Inflammatory macrophage treated with lipopolysaccharide for 4 hours (primary cell): ENCODE results near the gene SEMA5A.

Experiments used
- DNase-seq: peaks from one replicate; pipeline ENCODE4 v3.0.0-alpha.2; 2020

Gene SEMA5A

DNA sequence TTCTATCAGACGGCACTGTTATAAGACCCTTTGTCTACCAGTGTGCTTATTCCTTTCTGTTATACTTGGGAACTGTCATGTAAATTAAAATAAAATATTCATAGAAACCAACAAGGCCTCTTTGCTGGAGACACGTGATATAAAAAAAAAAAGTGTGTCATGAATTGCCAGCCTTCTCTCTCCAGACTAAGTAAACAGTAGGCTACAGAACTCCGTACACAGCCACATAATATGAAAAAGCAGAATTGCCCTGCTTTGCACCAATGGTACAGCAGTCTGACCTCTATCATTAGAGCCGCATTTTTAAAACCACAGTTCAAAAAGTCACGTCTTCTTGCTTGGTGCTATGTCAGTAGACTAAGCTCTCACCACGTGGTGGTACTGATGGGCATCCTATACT lies 231.3 kb downstream of the SEMA5A start:
- no peak for DNase-seq

DNA sequence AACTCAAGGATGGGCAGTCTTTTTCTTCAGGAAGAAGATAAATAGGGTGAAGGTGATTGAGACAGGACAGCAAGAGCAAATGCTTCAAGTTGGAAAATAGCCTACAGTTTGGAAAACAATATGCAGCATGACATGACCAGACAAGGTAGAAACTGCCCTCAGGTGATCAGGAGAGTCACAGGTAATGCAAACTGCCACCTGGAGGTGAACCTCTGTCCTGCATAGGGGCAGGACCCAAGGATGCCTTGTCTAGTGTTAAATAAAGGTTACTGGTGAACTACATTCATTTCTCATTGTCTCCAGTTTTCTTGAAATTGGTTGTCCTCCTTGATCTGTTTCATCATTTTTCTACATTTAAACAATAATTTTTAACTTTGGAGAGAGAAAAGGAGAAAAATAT lies 232.1 kb downstream of the SEMA5A start:
- no peak for DNase-seq

- no peak for DNase-seq
Observed at GRCh38 chr5:9307150-9307549, 238.7 kb downstream of the SEMA5A start.

DNA sequence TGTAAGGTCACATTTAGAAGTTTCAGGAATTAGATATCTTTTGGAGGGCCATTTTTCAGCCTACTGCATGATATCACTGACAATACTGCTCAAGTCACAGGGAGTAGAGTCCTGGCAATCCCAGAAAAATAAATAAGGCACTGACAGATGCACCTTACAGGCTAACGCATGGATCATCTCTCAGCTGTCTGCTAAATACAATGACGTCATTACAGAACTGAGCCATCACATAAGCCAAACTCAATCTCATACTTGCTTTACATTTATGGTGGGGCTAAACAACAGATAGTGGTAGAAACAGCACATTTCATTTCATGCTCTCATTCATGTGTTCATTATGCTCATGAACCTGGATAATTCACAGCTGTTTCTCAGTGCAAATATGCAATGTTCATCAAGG lies 243.7 kb downstream of the SEMA5A start:
- no peak for DNase-seq

GRCh38 chr5:9301200-9301599 lies 244.7 kb downstream of the SEMA5A start:
- DNase-seq = no peak

DNA sequence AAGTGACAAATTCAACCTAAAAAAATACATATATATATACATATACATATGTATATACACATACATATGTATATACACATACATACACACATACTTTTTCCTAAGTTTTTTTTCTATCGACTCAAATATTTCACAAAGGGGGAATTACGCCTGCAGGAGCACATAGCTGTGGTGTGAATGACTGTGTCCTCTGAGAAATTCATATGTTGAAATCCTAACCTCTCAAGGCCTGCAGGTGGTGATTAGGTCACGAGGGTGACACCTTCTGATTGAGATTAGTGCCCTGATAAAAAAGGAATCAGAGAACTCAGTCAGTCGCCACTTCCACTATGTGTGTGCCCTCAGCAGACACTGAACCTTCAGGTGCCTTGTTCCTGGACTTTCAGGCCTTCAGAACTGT lies 248.7 kb downstream of the SEMA5A start:
- DNase-seq = no peak

DNA sequence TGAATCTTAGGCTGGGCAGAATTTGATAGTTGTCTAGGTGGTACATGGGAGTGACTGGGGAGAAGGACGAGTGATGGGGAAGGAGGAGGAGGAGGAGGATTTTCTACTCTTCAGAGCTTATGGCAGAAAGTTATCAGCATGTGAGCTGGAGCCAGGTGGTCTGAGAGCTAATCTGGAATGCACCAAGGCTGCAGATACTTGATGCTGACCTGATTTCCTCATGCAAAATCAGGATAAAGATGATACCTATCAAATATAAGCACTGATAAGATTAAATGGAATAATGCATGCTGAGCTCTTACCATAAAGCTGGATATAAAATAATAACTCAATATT lies 250.4 kb downstream of the SEMA5A start:
- DNase-seq = no peak

- no peak for DNase-seq
Observed at GRCh38 chr5:9294793-9295465, 250.9 kb downstream of the SEMA5A start.

GRCh38 chr5:9288234-9288633 lies 257.6 kb downstream of the SEMA5A start:
- no peak for DNase-seq

DNA sequence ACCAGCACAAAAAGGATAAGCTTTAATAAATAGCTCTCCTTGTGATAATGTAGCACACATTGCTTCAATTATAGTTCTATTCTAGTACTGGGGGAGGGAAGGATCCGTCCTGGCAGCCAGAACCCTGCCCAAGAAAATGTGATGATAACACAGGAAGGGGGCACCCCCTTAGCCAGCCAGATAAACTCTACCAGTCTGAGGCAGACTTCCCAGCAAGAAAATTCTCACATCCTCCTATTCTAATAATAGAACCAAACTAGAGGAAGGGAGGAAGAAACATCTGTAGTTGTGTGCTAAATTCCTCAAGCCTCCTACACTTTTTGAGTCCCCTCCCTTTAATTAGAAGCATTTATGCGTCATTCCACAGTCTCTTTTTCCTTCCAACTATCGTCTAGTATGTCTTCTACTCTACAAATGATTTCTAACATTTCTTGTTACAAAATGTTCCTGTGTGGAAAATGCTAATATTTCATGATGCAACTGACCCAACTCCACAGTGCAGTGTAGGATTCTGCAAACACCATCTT lies 261.0 kb downstream of the SEMA5A start:
- DNase-seq = no peak

- no peak for DNase-seq
Observed at GRCh38 chr5:9284272-9284671, 261.6 kb downstream of the SEMA5A start.

GRCh38 chr5:9283473-9283872 lies 262.4 kb downstream of the SEMA5A start:
- DNase-seq = no peak

DNA sequence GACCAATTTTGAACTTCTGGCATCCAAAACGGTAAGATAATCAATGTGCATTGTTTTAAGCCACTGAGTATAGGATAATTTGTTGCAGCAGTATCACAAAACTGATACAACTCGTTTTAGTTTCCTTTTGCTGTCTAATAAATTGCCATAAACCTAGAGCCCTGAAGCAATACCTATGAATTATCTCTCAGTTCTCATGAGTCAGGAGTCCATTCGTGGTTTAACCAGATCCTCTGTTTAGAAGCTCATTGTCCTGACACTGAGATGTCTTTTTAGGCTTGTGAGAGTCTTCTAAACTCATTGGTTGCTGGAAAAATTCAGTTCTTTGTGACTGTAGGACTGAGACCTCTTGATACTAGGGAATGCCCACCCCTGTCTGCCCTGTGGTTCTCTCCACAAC lies 262.9 kb downstream of the SEMA5A start:
- no peak for DNase-seq

DNA sequence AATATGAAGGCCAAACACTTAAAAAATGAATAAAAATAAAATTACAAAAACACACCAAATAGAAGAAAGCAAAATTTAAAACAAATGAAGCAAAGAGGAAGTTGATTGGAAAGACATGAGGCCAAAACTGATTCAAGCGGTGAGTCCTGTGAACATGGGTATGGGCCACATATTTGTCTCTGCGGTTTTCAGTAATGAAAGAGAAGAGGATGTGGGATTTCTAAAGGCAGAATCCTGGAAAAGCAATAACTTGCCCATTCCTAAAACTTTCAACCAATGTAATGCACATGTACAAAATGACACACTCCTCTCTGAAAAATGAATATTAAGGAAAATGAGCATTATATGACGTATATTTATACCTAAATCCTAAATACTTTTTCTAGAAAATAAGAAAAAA lies 263.7 kb downstream of the SEMA5A start:
- no peak for DNase-seq

- DNase-seq = no peak
Observed at GRCh38 chr5:9279774-9280173, 266.1 kb downstream of the SEMA5A start.

GRCh38 chr5:9278921-9279603 lies 266.8 kb downstream of the SEMA5A start:
- no peak for DNase-seq

GRCh38 chr5:9269014-9269413 lies 276.9 kb downstream of the SEMA5A start:
- no peak for DNase-seq

GRCh38 chr5:9268226-9268625 lies 277.6 kb downstream of the SEMA5A start:
- no peak for DNase-seq

DNA sequence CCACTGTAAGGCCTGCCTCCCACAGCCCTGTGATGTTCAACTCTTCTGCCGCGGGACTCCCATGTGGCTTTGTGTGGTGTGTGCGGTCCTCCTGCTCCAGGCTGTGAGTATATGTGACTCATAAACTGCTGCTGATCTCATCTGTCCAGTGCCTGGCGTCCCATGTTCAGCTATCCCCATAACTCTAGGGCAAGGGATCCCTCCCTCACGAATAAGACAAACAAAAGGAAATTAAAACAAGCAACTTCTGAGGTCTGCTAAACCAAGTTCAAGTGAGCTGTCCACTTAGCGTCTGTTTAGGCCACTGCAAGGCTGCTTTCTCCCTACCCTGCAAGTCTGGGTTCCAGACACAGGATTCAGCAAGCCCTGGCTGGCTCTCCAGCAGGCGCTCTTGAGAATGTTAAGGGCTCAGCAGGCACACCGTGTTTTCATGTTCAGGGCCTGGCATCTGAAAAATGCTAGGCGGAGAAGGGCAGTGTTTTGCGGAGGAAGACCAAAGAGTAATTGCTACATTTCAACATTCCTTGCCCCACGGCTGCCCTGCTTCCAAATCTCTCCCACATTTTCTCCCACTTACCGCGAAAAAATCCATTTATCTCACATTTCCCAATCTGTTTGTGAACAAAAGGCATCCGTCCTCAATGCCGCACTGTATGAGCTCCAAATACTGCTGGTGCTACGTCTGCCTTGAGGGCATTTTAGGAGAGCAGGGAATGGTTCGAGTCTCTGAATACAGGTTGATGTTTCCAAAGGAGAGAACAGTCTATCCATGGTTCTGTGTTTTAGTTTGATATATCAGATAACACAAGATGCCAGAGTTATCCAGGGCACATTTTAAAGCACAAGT lies 280.2 kb downstream of the SEMA5A start:
- DNase-seq = no peak

DNA sequence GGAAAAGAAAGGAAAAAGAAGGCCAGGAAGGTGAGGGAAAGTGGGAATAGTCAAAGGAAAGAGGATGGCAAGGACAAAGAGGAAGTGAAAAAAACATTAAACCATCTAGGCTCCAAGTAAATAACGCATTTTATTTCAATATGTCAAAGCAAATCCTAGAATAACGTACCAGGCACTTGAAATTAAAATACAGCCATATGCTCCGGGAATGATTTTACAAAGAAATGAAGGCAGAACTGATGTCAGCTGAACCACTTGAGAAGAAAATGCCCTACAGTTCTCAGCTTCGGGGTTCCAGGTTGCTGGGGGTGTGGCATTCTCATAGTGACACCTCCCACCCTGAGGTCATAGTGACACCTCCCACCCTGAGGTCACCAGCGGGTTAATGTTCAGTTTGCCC lies 281.6 kb downstream of the SEMA5A start:
- no peak for DNase-seq

- DNase-seq = no peak
Observed at GRCh38 chr5:9263656-9264055, 282.2 kb downstream of the SEMA5A start.

GRCh38 chr5:9251379-9251980 lies 294.4 kb downstream of the SEMA5A start:
- DNase-seq = no peak

- DNase-seq = no peak
Observed at GRCh38 chr5:9249231-9249630, 296.6 kb downstream of the SEMA5A start.
